HG03095 (cell line): ENCODE results near the gene IER2.
"Not testable (repeated sequence)": the region's sequence is repeated elsewhere in the genome, so short reads cannot be mapped to it uniquely, and the experiment has no call there.

ENCODE experiments used
- ATAC-seq: cut with Tn5 transposase; IDR thresholded peaks from one replicate; pipeline ENCODE4 v1.9.1; 2021; ENCODE audit warnings: moderate library complexity; ENCODE audit not compliant: unreplicated experiment

IER2 gene

DNA sequence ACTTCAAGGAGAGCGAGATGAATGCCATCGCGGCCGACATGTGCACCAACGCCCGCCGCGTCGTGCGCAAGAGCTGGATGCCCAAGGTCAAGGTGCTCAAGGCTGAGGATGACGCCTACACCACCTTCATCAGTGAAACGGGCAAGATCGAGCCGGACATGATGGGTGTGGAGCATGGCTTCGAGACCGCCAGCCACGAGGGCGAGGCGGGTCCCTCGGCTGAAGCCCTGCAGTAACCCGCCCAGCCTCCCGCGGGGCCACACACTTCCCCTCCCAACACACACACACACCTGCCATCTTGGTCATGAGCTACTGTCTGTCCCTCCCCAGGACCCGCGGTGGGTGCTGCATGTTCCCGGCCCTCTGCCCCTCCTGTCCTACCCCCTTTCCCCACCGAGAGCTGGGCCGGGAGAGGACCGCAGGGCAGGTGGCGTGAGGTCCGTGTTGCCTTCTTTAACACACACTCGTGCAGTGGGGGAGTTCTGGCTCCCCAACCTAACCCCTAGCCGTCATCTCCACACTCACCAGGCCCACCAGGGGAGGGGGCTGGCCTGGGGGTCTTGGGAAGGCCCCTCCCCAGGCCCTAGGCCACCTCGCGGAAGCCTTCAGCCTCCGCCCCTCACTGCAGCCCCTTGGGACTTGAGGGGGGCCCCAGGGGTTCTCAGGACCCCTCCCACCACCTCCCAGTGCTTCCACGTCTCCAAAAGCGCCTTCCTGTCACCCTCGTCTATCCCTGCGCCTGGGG lies 11.9 kb upstream of the IER2 start:
- no peak for ATAC-seq

DNA sequence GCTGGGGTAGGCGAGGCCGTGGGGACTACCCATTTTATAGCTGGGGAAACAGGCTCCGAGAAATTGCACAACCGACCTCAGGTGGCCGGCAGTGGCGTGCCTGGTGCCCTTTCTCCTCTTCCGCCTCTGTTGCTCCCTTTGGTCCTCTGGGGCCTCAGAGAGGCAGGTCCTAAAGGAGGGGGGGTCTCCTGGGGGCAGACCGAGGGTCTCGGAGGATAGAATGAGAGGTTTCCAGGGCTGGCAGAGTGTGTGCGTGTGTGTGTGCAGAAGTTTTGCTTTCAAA lies 11.4 kb upstream of the IER2 start:
- ATAC-seq: no peak

DNA sequence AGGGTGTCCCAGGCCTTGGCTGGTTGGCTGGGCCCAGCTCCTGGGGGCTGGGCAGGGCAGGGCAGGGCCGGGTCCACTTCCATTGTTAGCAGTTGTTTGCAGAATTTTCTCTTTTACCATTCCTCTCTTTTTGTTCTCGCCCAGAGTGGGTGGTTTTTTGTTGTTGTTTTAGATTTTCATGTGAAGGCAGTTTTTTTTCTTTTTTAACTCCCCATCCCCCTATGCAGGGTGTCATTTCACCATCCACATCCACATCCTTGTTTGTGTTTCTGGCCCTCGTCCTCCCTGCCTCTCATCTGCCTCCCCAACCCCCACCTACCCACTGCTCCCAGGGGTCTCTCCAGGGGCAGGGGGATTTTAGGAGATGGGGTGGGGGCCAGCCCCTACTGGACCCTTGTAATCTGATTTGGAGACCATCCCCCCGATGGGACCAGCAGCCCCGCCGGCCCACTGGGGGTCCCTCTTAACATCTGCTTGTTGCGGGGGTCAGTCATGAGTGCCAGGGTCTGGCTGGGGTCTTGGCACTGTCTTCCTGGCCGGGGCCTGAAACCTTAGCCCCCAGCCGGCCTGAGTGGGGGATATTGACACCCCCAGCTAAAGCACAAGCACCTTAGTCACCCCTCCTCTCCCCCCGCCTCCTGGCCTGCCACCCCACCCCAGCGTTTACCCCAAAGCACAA lies 10.4 kb upstream of the IER2 start:
- no peak for ATAC-seq

DNA sequence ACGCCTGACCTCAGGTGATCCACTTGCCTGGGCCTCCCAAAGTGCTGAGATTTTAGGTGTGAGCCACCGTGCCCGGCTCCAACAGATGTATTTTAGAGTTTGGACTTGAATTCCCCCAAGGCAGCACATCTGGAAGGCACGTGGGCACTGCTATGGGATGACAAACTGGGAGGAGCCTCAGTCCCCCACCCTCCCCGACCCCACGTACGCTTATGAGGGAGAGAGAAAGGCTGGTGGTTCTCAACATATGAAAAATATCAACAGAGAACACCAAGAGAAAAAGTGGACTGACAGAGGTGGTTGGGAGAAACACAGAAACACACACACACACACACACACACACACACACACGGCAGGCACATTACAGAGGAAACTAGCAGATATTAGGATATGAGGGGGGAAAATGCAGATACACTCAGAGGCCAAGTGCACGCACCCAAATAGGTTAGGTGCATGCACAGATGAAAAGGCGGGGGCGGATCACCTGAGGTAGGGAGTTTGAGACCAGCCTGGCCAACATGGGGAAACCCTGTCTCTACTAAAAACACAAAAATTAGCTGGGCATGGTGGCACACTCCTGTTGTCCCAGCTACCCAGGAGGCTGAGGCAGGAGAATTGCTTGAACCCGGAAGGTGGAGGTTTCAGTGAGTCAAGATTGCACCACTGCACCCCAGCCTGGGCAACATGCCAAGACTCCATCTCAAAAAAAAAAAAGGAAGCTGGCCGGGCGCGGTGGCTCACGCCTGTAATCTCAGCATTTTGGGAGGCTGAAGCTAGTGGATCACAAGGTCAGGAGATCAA lies 3.2 kb upstream of the IER2 start:
- ATAC-seq: no peak

DNA sequence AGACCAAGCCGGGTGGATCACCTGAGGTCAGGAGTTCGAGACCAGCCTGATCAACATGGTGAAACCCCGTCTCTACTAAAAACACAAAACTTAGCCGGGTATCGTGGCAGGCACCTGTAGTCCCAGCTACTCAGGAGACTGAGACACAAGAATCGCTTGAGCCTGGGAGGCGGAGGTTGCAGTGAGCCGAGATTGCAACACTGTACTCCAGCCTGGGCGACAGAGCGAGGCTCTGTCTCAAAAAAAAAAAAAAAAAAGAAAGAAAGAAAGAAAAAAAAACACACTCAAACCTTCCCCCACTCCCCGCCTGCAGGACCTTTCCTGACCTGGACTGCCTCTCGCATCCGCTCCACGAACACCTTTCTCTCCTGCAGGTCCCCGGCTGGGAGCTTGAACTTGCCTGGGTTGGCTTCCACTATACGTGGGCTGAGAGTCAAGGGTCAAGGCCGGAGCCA lies 1.0 kb upstream of the IER2 start:
- not testable (repeated sequence) for ATAC-seq

DNA sequence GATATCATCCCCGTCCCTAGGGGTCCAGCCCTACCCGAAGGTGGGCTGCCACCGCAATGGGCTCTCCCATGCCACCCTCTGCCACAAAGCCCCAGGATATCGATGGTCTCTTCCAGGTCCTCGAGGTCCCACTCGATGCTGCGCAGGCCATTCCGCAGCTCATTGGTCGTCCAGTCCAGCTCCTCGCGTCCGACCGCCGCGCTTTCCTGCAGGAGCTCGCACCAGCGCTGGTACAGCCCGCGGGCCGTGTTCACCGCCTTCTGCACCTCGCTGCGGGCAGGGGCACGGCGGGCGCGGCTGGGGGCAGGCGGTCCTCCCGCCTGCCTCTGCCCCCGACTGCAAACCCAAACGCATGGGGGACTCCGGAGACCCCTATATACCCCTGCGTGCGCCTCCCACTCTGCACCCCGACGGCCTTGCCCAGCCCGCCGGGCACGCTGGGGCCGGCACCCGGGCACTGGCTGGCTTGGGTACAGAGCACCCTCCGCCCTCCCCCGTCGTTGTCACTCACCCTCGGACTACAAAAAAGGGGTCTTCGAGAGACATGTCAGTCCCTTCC lies 504 bp upstream of the IER2 start:
- no peak for ATAC-seq

DNA sequence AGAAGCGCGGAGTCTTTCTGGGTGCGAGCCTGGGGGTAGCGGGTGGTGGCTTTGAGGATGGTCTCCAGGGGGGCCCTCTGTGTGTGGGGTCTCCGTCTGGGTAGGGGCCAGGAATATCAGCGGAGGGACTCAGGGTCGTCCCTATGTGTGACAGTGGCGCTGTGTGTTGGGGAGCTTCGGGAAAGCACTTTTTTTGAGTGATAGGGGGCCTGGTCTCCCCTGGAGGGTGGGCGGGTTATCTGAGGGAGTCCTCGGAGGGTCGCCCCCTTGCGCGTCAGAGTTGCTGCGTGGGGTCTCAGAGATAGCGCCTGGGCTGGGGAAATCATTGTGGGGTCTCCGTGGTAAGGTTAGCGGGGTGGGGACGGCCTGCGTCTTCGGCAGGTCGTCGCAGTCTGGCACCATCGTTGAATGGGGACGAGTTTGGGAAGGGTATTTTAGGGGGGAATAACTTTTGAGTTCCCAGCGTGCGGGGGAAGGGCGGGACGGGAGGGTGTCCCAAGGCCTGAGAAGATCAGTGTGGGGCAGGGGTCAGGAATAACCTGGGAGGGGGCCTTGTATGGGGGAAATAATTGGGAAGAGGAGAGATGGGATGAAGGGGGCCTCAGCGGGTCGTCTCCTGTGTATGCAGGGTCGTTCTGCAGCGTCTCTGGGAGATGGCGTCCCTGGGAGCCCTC lies 857 bp downstream of the IER2 start:
- no peak for ATAC-seq

DNA sequence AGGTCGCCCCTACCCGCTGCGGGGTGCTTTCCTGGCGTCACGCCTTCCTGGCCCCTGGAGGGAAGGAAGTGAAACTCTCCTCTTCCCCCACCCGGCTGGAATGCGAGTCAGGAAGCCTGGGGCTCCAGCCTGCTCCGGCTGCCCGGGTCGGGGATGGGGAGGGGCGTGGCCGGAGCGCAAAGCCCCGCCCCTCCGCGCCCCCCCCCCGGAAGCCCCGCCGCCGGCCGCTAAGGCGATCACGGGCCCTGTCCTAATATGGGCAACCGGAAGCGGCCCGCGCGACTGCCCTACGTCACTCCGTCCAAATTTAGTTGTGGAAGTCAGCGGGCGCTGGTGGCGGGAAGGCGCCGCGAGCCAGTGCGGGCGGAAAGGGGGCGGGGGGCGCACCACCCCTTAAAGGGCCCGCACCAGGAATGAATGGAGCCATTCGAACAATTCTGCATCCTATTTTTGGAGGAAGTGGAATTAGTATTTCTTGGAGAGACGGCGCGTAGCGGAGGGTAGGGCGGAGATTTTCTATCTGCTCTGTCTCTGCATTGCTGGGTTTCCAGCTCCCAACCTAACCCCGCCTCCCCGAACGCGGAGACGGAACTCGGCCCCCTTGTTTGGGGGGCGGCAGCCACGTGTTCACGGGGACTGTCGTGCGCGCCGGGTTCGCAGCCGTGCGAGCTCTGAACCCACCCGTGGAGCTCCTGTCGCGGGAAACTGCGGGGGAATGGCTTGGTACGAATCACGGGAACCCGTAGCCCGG lies 1.6 kb downstream of the IER2 start:
- peak; percentile 31 for ATAC-seq

DNA sequence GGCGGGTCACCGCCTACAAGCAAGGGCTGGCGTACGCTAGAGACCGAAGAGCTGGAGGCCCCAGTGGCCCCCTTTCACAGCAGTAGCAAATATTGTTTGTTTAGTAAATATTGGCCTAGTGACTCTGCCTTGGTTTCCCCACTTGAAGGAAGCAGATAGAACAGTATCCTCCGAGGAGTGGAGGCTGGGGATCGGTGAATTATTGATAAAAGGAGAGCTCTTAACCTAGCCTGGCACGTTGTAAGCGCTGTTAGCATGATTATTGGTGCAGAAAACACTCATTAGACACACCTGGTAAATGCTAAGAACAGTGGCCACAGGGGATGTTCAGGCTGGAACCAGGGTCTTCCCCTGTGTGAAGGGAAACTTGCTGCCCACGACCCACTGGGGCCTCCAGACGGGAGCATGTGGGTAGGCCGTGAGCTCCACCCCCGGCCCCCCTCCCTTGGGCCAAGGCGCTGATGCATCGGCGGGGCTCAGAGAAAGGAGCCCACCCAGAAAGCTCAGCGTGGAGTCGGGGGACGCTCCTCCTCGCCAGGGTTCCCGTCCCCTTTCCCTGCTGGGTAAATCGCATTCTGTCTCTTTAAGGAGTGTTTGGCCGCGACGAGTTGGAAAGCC lies 2.3 kb downstream of the IER2 start:
- no peak for ATAC-seq

DNA sequence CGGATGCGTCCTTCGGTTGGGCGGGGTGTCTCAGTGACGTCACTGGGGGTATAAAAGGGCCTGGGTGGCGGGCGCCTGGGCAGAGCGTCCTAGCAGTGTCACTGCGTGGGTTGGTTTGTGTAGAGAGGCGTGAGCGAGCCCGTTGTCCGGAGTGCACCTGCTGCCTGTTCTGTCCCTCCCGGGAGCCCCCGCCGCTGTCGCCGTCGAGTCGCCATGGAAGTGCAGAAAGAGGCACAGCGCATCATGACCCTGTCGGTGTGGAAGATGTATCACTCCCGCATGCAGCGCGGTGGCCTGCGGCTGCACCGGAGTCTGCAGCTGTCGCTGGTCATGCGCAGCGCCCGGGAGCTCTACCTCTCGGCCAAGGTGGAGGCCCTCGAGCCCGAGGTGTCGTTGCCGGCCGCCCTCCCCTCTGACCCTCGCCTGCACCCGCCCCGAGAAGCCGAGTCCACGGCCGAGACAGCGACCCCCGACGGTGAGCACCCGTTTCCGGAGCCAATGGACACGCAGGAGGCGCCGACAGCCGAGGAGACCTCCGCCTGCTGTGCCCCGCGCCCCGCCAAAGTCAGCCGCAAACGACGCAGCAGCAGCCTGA lies 2.9 kb downstream of the IER2 start:
- peak; percentile 27 for ATAC-seq

DNA sequence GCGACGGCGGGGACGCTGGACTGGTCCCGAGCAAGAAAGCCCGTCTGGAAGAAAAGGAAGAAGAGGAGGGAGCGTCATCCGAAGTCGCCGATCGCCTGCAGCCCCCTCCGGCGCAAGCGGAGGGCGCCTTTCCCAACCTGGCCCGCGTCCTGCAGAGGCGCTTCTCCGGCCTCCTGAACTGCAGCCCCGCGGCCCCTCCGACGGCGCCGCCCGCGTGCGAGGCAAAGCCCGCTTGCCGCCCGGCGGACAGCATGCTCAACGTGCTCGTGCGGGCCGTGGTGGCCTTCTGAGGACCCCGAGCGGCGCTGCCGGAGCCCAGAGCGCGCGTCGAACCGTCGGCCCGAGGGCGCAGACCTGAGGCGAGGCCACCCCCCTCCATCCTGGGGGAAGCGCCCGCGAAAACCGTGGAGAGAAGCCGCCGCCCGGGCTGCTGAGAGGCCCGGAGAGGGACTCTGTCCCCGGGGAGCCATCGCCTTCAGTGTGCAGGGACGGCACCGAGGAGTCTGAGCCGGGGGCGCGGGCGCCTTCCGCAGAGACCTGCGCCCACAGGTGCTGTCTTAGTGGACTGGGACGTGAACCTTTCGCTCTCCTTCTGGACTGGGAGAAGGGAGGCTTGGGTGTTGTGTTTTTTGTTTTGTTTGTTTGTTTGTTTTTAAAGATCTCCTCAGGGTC lies 3.5 kb downstream of the IER2 start:
- ATAC-seq: no peak

DNA sequence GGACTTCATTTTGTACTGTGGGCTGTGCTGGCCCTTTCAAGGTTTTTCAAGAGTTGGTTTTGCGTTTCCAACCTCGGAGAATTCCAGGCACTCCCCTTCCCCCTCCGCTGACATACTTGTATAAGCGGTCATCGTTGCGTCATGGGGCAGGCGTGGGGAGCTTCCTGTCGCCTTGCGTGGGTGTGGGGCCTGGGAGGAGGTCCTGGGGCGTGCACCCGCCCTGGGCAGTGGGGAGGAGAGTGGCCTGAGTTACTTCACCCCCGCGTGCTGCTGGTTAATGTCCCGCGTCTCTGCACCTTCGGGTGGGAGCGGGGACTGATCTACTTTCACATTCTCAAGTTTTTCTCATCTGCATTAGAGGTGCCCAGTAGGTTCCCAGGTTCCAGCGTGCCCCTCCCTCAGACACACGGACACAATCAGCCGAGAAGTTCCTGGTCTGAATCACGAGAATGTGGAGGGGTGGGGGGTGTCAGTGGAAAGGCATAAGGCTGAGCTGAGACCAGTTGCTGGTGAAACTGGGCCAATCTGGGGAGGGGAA lies 4.1 kb downstream of the IER2 start:
- no peak for ATAC-seq

DNA sequence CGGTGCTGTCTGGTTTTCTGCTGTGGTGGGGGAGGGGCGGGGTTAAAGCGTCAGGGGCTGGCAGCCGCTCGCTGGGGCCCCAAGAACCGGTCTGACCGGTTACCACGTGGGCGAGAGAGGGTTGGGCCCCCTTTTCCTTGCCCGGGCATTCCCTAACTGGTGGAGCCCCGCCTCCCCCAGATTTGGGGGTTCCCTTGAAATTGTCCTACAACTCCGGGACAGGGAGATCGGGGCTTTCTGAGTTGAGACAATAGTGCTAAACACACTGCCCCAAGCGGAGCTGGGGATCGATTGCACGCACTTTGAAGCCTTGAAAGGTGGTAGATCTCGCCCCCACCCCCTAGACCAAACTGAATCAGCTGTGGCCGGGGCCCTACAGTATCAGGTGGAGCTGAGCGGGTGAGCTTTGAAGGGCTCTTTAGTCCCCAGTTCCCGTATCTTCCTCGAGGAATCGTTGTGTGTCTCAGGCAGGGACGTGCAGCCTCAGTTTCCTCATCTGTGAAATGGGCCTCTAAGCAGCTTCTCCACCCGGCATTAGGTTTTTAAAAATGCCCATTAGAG lies 4.8 kb downstream of the IER2 start:
- no peak for ATAC-seq

DNA sequence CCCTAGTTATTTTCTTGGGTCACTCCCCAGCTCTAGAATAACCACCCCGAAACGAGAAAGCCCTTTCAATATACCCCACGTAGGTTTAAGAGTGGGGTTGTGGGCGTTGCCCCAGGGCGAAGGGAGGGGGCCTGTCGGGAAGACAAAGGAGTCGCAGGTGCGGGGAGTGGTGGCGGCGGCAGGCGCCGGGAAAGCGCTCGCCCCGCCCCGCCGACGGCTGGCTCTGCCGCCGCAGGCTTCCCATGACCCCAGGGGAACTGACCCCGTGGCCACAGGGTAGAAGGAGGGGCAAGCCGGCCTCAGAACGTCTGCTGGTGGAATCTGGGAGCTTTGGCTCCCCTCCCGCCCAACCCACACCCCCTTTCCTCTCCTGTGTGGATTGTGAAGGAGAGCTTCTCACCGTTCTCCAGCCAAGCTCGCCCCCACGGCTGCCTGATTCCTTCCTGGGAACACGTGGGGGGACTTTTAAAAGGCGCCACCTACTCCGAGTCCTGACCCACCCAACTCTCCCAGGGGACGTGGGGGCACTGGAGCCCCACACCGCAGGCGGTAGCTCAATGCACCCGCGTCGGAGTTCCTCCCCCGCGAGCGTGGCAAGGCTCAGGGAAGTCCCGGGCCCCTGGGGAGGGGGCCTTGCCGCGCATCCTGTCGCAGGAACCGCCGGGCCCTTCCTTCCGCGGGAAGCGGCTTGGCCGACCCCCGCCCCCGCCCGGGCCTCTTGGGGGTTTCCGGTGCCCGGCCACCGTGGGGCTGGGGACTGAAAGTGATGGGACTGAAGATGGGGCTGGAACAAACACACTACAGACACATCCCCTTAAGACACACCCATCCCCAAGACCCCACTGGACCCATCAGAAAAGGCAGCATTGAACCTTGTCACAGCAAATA lies 5.5 kb downstream of the IER2 start:
- ATAC-seq: no peak

DNA sequence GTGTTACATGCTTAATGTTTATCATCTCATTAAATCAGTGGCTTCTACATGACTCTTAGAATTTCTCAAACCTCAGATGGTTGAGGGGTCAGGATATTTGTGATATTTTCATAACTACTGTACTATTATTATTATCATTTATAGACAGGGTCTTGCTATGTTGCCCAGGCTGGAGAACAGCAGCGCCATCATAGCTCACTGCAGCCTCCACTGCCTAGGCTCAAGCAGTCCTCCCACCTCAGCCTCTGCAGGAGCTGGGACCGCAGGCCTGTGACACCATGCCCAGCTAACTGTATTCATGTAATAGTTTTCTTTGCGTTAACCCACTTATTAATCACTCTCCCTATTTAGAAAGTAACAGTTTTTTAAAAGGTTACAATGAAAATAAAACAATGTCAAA lies 9.5 kb downstream of the IER2 start:
- no peak for ATAC-seq

DNA sequence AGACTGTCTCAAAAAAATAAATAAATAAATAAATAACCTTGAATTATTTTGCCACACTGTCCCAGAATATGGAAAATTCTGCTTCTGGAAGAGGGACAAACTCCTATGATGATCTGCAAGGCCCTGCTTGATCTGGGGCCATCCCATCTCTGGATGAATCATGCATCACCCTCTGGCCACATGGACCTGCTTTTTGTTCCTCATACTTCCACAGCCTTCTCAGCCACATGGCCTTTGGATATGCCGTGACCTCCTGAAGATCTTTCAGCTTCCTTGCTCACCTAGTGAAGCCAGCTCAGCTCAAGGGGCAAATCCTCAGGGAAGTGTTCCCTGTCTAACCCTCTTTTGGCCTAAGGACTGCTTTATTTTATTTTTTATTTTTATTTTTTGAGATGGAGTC lies 10.3 kb downstream of the IER2 start:
- ATAC-seq: no peak
